IPS-11a (cell line): ENCODE results near the gene PRIM2.
"Not testable (repeated sequence)": the region's sequence is repeated elsewhere in the genome, so short reads cannot be mapped to it uniquely, and the experiment has no call there.

Experiments used
- H3K4me3 ChIP-seq: one replicate; pipeline ENCODE4 v1.5.1; 2013; ENCODE audit warnings: low read depth, low read length, control low read depth

The PRIM2 gene

DNA sequence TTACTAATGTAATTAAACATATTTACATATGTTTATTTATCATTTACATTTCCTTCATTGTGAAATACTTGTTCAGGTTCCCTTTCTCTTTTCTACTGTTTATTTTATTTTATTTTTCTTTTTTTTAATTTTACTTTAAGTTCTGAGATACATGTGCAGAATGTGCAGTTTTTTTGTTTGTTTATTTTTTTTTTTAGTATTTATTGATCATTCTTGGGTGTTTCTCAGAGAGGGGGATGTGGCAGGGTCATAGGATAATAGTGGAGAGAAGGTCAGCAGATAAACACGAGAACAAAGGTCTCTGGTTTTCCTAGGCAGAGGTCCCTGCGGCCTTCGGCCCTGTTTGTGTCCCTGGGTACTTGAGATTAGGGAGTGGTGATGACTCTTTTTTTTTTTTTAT is 8.7 kb upstream of the PRIM2 start:
- H3K4me3 ChIP-seq = not testable (repeated sequence)

DNA sequence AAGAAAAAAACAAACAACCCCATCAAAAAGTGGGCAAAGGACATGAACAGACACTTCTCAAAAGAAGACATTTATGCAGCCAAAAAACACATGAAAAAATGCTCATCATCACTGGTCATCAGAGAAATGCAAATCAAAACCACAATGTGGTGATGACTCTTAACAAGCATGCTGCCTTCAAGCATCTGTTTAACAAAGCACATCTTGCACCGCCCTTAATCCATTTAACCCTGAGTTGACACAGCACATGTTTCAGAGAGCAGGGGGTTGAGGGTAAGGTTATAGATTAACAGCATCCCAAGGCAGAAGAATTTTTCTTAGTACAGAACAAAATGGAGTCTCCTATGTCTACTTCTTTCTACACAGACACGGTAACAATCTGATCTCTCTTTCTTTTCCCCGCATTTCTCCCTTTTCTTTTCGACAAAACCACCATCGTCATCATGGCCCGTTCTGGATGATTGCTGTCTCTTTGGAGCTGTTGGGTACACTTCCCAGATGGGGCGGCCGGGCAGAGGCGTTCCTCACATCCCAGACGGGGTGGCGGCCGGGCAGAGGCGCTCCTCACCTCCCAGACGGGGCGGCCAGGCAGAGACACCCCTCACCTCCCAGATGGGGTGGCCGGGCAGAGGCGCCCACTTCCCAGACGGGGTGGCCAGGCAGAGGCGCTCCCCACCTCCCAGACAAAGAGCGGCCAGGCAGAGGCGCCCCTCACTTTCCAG is 7.2 kb upstream of the PRIM2 start:
- H3K4me3 ChIP-seq = not testable (repeated sequence)

DNA sequence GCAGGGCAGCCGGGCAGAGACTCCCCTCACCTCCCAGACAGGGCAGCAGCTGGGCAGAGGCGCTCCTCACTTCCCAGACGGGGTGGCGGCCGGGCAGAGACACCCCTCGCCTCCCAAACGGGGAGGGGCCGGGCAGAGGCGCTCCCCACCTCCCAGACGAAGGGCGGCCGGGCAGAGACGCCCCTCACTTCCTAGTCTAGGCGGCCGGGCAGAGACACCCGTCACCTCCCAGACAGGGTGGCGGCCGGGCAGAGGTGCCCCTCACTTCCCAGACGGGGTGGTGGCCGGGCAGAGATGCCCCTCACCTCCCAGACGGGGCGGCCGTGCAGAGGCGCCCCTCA is 6.6 kb upstream of the PRIM2 start:
- no peak overlapping the region for H3K4me3 ChIP-seq

DNA sequence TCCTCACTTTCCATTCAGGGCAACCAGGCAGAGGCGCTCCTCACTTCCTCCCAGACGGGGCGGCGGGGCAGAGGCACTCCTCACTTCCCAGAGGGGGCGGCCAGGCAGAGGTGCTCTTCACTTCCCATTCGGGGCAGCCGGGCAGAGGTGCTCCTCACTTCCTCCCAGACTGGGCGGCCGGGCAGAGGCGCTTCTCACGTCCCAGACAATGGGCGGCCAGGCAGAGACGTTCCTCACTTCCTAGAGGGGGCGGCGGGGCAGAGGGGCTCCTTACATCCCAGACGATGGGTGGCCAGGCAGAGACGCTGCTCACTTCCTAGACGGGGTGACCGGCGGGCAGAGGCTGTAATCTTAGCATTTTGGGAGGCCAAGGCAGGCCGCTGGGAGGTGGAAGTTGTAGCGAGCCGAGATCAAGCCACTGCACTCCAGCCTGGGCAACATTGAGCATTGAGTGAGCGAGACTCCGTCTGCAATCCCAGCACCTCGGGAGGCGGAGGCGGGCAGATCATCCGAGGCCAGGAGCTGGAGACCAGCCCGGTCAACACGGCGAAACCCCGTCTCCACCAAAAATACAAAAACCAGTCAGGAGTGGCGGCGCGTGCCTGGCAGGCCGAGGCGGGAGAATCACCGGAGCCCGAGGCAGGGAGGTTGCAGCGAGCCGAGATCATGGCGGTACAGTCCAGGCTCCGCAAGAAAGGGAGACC is 6.0 kb upstream of the PRIM2 start:
- H3K4me3 ChIP-seq = not testable (repeated sequence)

DNA sequence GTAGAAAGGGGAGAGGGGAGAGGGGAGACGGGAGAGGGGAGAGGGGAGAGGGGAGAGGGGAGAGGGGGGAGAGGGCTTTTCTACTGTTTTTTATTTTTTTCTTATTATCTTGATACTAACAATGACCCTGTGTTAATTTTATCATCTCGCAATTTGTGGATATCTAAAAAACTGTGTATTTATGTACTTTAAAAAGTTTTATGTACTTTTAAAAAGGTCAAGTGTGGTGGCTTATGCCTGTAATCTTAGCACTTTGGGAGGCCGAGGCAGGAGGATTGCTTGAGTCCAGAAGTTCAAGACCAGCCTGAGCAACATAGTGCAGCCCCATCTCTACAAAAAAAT is 5.5 kb upstream of the PRIM2 start:
- no peak overlapping the region for H3K4me3 ChIP-seq

DNA sequence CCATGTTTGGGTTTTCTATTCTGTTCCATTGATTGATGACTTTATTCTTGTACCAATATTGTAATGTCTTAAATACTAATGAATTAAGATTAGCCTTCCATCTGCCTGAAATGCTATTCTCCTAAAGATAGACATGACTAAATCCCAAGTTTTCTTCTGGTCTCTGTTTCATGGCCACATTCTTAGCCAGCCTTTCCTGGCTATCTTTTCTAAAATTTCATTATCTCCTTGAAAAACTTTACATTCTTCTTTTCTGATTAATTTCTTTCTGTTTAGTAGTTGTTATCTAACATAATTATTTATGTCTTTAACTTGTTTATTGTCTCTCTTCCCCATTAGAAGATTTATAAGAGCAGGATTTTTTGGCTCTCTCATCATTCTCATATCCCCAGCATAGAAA is 4.4 kb upstream of the PRIM2 start:
- no peak overlapping the region for H3K4me3 ChIP-seq

DNA sequence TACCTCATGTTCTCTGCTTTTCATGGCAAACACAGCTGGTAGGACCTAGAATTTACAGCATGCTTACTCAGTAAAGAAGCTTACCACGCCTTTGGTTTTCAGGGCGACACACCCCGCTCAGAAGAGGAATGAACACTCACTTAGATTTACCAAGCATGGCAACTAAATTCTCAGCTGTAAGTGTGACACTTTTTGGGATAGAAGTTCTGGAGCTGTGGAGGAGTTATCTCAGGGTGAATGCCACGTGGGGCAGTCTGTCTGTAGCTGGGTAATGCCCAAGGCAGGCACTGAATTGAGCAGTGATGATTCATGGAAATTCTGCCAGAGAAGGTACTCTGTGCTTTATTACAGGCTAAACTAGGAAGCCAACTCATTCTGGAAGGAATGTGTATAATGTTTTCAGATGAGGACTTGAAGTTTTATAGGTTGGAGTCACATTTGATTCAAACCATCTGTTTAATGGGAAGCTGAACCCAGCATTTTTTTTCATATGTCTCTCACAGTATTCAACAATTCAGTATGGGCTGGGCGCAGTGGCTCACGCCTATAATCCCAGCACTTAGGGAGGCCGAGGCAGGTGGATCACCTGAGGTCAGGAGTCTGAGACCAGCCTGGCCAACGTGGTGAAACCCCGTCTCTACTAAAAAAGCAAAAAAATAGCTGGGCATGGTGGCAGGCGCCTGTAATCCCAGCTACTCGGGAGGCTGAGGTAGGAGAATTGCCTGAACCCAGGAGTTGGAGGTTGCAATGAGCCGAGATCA is 3.5 kb upstream of the PRIM2 start:
- H3K4me3 ChIP-seq = no peak overlapping the region

DNA sequence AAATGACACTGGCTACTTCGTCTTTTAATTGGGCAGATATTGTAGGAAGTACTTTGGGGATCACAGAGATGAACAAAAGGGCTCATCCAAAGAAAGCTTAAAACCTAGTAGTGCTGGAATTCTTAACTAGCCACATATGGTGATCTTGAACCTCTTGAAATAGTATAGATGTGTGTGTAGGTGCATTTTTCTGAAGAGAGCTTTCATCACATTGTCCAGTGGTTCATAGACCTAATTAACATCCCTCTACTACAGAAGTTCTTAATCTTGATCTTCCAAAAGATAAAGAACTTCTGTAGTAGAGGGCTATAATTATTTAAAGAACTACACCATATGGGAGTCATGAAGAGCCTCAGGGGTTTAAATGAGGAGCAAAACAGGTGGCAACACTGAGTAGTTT is 2.3 kb upstream of the PRIM2 start:
- no peak overlapping the region for H3K4me3 ChIP-seq

DNA sequence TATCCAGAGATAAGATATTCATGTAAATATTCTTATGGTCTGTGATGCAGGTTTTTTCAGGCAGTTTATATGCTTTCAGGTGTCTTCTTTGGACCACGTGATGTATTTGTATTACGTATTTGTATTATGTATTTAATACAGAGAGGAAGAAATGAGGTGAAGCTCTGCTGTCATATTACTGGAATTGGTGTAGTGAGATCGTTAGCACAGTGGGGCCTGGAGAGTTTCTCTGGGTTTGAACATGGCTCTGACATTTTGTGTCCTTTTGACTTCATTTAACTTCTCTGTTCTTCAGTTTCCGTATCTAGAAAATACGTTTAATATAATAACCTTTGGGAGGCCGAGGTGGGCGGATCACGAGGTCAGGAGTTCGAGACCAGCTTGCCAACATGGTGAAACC is 1.6 kb upstream of the PRIM2 start:
- H3K4me3 ChIP-seq = no peak overlapping the region

DNA sequence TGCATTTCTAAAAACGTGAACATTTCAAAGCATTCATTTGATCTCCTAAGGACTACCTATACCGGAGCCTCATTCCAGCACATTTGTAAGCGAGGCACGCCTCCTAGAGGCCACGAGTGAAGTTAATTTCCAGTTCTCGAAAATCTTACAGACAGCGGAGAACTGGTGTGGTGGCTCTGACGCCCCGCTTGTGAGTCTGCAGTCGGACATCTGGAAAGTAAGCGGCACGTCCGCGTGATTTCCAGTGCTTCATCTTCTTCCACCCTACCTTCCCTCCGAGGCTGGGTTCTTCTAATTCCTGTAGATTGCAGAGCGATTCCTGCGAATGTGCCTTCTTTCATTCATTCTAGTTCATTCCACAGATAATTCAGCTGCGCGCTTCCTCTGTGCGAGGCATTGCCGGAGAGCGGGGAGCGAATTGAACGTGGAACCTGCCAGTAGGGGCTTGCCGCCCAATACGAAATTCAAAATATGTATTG is 810 bp upstream of the PRIM2 start:
- peak overlapping the region; percentile 98 for H3K4me3 ChIP-seq

DNA sequence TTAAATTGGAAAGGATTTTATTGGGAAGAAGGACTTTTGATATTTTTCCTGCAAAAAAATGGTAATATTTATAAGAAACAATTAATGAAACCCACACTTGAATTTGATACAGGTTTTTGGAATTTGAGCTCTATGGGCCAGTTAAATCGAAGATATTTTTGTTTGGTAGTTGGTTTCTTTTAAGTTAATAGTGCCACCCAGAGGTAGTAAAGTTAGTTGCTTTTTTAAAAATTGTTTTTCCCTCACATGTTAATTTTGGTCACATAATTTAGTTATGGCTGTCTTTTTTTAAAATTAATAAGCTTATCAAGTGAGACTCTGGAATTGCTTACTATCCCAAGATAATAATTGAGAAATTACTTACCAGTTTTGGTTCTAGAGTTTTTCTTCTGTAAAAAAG is 7.1 kb downstream of the PRIM2 start:
- H3K4me3 ChIP-seq = no peak overlapping the region

DNA sequence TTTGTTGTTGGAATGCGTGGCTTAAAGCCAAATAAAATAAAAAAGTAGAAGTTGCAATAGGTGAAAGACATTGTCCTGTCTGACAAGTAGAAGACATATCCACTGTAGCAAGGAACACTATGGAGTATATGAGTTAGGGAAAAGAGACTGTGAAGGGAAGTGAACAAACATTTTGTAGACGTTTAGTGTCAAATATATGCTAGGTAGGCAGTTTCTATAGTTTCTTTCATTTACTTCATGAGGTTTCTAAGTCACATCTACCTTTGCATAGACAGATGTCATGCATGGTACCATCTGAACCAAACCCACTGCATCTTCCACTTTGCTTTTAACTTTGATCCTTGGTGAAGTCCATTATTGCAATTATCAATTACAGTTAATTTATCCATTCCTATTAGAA is 9.9 kb downstream of the PRIM2 start:
- no peak overlapping the region for H3K4me3 ChIP-seq

DNA sequence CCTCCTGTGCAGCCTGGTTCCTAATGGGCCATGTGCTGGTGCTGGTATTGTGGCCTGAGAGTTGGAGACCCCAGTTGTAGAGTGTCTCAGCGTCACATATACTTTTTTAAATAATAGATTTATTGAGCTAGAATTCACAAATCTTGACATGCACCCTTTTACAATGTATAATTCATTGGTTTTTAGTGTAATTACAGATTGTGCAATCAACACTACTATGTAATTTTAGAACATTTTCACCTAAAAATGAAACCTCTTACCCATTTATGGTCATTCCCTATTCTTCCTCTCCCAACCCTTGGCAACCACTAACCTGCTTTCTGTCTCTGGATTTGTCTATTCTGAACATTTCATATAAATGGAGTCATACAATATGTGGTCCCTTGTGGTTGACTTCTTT is 10.6 kb downstream of the PRIM2 start:
- H3K4me3 ChIP-seq = no peak overlapping the region

DNA sequence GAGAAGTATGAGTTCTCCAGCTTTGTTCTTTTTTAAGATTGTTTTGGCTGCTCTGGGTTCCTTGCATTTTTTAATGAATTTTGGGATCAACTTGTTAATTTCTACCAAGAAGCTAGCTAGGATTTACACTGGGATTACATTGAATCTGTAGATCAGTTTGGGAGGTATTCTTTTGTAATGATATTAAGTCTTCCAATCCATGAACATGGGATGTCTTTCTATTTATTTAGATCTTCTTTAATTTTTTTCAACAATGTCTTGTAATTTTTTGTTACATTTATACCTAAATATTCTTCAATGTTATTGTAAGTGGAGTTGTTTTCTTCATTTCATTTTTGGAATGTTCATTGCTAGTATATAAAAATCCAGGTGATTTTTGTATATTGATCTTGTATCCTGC is 12.5 kb downstream of the PRIM2 start:
- H3K4me3 ChIP-seq = no peak overlapping the region

DNA sequence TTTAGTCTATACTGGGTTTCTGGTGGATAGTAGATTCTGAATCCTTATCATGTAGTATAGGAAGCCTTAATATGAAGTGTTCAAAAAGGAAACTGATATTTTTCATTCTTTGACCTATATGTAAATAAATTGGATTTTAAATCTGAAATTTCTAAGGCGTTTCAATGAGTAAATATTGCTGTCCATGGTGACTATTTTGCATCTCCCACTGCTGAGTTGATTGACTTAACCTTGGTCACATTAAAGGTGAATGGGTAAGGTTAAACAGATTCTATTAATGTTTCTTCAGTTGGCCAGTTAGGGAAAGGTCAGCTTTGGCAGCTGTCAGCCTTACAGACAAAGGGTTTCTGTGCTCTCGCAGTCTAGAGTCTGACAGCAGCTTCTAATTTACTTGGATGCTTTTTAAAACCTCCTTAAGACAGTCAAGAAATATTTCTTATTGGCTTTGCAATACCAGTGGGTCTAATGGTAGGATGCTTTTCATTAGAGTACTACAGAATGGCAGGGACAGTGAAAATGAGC is 24.8 kb downstream of the PRIM2 start:
- no peak overlapping the region for H3K4me3 ChIP-seq

DNA sequence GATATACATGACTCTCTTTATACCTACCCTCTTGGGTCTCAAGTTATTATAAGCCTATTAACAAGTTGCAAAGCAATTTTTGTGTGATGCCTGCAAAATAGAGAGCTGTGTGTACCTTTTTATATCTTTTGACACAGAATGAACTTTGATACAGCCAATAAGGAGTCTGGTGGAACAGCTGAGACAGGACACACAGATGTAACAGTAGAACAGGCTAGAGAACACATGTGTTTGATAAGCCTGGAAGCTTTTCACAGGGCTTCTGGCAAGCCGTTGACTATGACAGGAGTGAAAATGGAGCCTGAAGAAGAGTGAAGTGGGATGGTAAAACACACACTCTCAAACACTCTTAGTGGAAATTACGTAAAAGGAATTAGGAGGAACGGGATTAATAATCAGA is 25.9 kb downstream of the PRIM2 start:
- not testable (repeated sequence) for H3K4me3 ChIP-seq

DNA sequence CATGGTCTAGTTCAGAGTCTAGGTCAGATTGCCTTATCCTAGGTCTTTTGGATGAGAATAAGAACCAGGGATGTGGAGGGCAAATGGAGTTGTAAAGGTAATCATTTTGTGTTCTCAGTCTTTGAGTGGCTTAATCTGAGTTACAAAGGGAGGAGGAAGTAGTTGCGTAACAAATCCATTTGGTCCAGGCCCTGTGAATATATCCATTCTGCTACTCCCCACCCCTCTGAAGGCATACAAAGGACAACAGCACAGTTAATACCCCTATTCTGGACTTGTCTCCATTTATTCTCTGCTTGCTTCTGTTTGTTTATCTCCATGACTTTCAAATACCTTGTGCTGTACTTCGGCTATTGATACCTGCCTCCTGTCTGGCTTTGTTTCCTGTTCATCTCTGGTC is 29.3 kb downstream of the PRIM2 start:
- H3K4me3 ChIP-seq = not testable (repeated sequence)

DNA sequence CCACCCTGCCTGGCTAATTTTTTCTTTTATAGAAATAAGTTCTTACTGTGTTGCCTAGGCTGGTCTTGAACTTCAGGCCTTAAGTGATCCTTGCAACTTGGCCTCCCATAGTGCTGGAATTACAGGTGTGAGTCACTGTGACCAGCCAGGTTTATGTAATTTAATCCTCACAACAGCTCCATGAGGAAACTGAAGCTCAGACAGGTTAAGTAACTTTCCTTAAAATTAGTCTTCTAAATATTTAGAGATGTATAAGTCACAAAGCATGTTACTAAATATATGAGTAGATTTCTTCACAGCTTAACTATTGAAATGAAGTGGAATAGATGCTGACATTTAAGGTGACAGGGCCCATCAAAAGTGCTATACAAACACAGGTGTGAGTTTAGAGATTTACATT is 30.2 kb downstream of the PRIM2 start:
- not testable (repeated sequence) for H3K4me3 ChIP-seq

DNA sequence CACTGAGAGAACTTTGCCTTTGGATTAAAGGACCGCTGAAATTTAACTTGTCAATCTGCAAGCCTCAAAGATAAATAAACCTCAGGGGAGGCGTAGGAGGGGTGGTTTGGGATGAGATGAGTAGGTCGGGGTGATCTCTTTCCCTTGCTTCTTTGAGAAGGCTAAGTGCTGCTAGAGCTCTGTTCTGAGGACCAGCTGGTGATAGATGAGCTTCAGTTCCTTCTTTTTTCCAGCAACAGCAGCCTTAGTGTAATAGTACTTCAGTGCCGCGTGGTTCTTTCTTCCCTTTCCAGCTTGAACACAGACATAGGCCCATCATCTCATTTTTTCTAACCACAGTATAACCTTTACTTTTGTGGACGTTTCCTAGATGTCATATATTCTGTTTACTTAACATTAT is 33.0 kb downstream of the PRIM2 start:
- H3K4me3 ChIP-seq = not testable (repeated sequence)

DNA sequence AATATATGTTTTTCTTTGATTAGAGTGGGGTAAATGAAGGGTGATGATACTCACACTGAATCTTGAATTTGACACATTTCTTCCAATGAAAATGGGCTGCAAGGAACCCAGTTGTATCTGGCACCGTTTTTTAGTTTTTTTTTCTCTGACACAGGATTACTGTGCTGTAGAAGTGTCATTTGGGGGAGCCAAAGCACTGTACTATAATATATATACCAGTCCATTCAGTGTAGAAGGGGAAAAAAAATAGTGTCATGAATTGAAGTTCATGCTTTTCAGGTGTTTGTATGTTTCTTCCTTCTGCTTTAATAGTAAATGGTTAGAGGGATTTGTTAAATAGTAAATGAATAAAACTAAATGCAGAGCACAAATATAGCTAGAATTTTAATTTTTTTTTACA is 35.2 kb downstream of the PRIM2 start:
- H3K4me3 ChIP-seq = not testable (repeated sequence)

DNA sequence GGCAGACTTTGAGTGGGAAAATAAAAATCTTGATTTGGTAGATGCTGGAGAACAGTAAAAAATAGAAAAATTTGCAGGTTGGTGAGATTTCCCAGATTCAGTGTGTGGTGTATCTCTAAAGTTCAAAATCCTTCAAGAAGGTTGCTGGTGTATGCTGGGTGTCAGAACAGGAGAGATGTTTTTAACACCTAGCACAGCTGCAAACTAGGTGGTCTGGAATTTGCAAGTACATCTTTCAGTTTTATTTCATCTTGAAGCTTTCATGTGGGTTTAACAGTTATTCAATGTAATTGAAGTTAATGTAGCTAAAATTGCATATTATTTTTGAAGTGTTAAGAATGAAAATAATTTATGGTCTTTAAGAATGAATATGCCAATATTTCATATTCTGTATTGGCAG is 40.9 kb downstream of the PRIM2 start:
- H3K4me3 ChIP-seq = not testable (repeated sequence)

DNA sequence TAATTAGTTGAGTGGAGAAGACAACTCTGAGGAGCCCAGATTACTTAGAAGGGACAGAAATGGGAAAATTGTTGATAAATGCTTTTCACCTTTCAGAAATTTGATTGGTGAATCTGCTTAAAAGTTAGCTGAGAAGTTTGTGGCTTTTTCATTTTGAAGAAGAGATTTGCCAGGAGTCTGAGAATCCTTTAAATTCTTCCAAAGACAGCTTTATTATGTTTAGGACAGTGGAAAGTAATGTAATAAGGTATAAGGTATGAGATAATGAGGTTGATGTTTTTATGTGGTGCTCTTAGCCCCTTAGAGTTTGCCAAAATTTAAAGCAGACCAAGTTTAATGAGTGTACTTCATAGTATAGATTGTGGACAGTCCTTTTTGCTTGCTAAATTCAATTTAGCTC is 42.3 kb downstream of the PRIM2 start:
- H3K4me3 ChIP-seq = not testable (repeated sequence)
